CD14-positive monocyte (primary cell): ENCODE measurements around the gene PPP2R2D. TPM values are rescaled to one million over a fixed set of nuclear protein-coding genes. Genes with fewer than 3 reads are reported as not detected.

Experiments used
- DNase-seq, 3 donors: peaks; one replicate each; pipeline ENCODE4 v3.0.0-alpha.2; 2011 to 2022
- H2AFZ ChIP-seq: 2 replicates; pipeline ENCODE4 v1.6.0; 2012; ENCODE audit warnings: mild to moderate bottlenecking, low read depth, low read length, inconsistent platforms; ENCODE audit not compliant: insufficient read depth, poor library complexity, severe bottlenecking
- H3K27ac ChIP-seq, 2 donors: 1 replicate in 1 of 2; 2 replicates in 1 of 2; pipeline ENCODE4 v1.5.1; 2012 to 2013; ENCODE audit warnings: low read length in 2 of 2, control low read depth in 1 of 2, inconsistent platforms in 1 of 2, low read depth in 1 of 2, mild to moderate bottlenecking in 1 of 2
- H3K27me3 ChIP-seq, 2 donors: one replicate each; pipeline versions ENCODE4 v1.6.0 to v1.6.1; 2011 to 2013; ENCODE audit warnings: low read length in 2 of 2; ENCODE audit not compliant: control insufficient read depth in 2 of 2, insufficient read depth in 2 of 2
- H3K36me3 ChIP-seq, 2 donors: replicated peaks in 1 of 2; 1 replicate in 1 of 2; 2 replicates in 1 of 2; pipeline versions ENCODE4 v1.5.1 to v1.6.1; 2012 to 2013; ENCODE audit warnings: low read length in 2 of 2, control low read depth in 1 of 2, inconsistent platforms in 1 of 2, mild to moderate bottlenecking in 1 of 2; ENCODE audit not compliant: insufficient read depth in 2 of 2, control insufficient read depth in 1 of 2
- H3K4me1 ChIP-seq, 2 donors: 1 replicate in 1 of 2; 2 replicates in 1 of 2; pipeline versions ENCODE4 v1.5.1 to v1.6.1; 2012 to 2013; ENCODE audit warnings: low read length in 2 of 2, control low read depth in 1 of 2, inconsistent platforms in 1 of 2, mild to moderate bottlenecking in 1 of 2, moderate library complexity in 1 of 2; ENCODE audit not compliant: insufficient read depth in 2 of 2, control insufficient read depth in 1 of 2
- H3K4me2 ChIP-seq: replicated peaks from 2 replicates; pipeline ENCODE3; 2012; ENCODE audit warnings: low read length, moderate library complexity, mild to moderate bottlenecking; ENCODE audit not compliant: poor library complexity, severe bottlenecking; ENCODE audit errors: extremely low read depth
- H3K4me3 ChIP-seq, 3 experiments: fragments of 200-600 bp in 1 of 3; sonication (generic) in 1 of 3; replicated peaks in 1 of 3; 1 replicate in 2 of 3; 2 replicates in 1 of 3; pipeline ENCODE4 v1.5.1; 2011 to 2013; ENCODE audit warnings: low read length in 3 of 3, mild to moderate bottlenecking in 3 of 3, control low read depth in 2 of 3, low read depth in 2 of 3, inconsistent platforms in 1 of 3, moderate library complexity in 1 of 3
- H3K79me2 ChIP-seq: 2 replicates; pipeline ENCODE4 v1.6.0; 2012; ENCODE audit warnings: mild to moderate bottlenecking, control low read depth, inconsistent platforms, low read length, moderate library complexity; ENCODE audit not compliant: insufficient read depth
- H3K9ac ChIP-seq: 2 replicates; pipeline ENCODE4 v1.6.0; 2017; ENCODE audit warnings: low read length, mild to moderate bottlenecking; ENCODE audit not compliant: insufficient read depth, poor library complexity, severe bottlenecking
- H3K9me3 ChIP-seq, 2 donors: replicated peaks in 1 of 2; 1 replicate in 1 of 2; 2 replicates in 1 of 2; pipeline versions ENCODE4 v1.5.1 to v1.6.1; 2012 to 2013; ENCODE audit warnings: low read length in 2 of 2, control low read depth in 1 of 2; ENCODE audit not compliant: control insufficient read depth in 1 of 2, insufficient read depth in 1 of 2
- H4K20me1 ChIP-seq: 2 replicates; pipeline ENCODE4 v1.6.0; 2012; ENCODE audit warnings: mild to moderate bottlenecking, low read length, control low read depth, moderate library complexity; ENCODE audit not compliant: insufficient read depth
- H3K27ac Mint-ChIP-seq, 7 donors: one replicate each; pipeline ENCODE4 v1.8.0; 2020; ENCODE audit warnings: mild to moderate bottlenecking in 7 of 7, mixed read lengths in 7 of 7, moderate library complexity in 6 of 7, inconsistent platforms in 2 of 7
- H3K27me3 Mint-ChIP-seq, 3 donors: one replicate each; pipeline ENCODE4 v1.8.0; 2021 to 2022; ENCODE audit warnings: low read depth in 3 of 3, mild to moderate bottlenecking in 3 of 3, mixed read lengths in 3 of 3, moderate library complexity in 3 of 3, inconsistent platforms in 1 of 3
- H3K36me3 Mint-ChIP-seq, 2 donors: one replicate each; pipeline ENCODE4 v1.8.0; 2020; ENCODE audit warnings: mixed read lengths in 2 of 2, inconsistent platforms in 1 of 2, mild to moderate bottlenecking in 1 of 2
- H3K4me1 Mint-ChIP-seq: one replicate; pipeline ENCODE4 v1.8.0; 2020; ENCODE audit warnings: mild to moderate bottlenecking, mixed read lengths
- H3K4me3 Mint-ChIP-seq, 2 donors: one replicate each; pipeline ENCODE4 v1.8.0; 2020; ENCODE audit warnings: mild to moderate bottlenecking in 2 of 2, mixed read lengths in 2 of 2, moderate library complexity in 1 of 2
- H3K9me3 Mint-ChIP-seq, 7 donors: one replicate each; pipeline ENCODE4 v1.8.0; 2020 to 2022; ENCODE audit warnings: mixed read lengths in 7 of 7, mild to moderate bottlenecking in 6 of 7, moderate library complexity in 6 of 7, inconsistent platforms in 2 of 7
- WGBS: methylation state at CpG from one replicate; pipeline ENCODE4 v1.1.5; 2013; ENCODE audit warnings: missing lambda C conversion rate; ENCODE audit not compliant: insufficient coverage; 5-methylcytosine and 5-hydroxymethylcytosine counted together
- intact Hi-C, 2 donors: fragments of 100-400 bp; cut with micrococcal nuclease; formaldehyde crosslinking; loops; one replicate each; pipeline versions ENCODE4 v1.15.0 to v1.15.1; 2023
- polyA plus RNA-seq, 3 donors: library from polyadenylated mRNA; depleted of rRNA in 1 of 3; unstranded in 2 of 3; stranded (reverse) in 1 of 3; fragments of 300-500 nt in 2 of 3; fragments of >200 nt in 1 of 3; fragmentation: Illumina TruSeq in 2 of 3; gene quantifications; 1 replicate in 2 of 3; 2 replicates in 1 of 3; pipeline ENCODE4 v1.2.3, GENCODE V29; 2012 to 2021
- TF ChIP-seq, protein P1 (sequence below): fragments of 200-600 bp; IDR thresholded peaks from one replicate; pipeline ENCODE4 v1.8.0; 2022; ENCODE audit warnings: antibody characterized with exemption, mild to moderate bottlenecking

The PPP2R2D gene
- polyA plus RNA-seq, 3 donors: 12.8 to 23.5 (median 12.9) TPM

DNA sequence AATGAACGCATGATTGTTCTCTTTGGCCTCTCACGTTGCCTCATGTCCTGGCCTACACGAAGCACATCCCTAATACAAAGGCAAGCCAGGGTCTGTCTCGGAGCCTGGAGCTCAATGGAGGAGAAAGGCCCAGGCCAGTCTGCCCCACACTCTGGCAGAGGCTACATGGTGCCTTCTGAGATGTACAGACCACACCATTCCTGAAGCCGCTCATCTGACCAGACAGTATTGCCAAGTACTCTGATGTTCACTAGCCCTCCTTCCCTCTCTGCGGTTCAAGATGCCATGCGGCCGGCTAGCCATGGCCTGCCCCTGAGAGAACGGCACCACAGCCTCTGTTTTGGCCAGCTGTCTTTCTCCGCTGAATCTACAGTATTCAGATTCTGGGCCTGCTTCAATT lies 75.0 kb downstream of the PPP2R2D start:
- Histone ChIP-seq H3K4me1 (peaks cover 2% of the 10 kb centered on the region in 2 donors), H4K20me1 (no peaks in the 10 kb centered on the region), H3K27ac (no peak overlapping the region), H3K9ac (no peak overlapping the region), H3K36me3 (peaks cover under 1 to 4% of the 10 kb centered on the region in 2 donors), H3K4me3 (no peak overlapping the region), H3K9me3 (peaks cover 0 to 2% of the 10 kb centered on the region in 2 donors), H3K27me3 (peaks cover 10 to 27% of the 10 kb centered on the region in 2 donors), H2AFZ (no peak overlapping the region), H3K4me2 (no peak overlapping the region), H3K79me2 (no peaks in the 10 kb centered on the region)
- peaks cover 28 to 30% (median 28%) of the 10 kb centered on the region in 3 donors for H3K27me3 Mint-ChIP-seq
- peaks cover 7% of the 10 kb centered on the region for H3K4me1 Mint-ChIP-seq
- peaks cover 12 to 20% of the 10 kb centered on the region in 2 donors for H3K36me3 Mint-ChIP-seq
- intact Hi-C loops: no loop called here
- H3K9me3 Mint-ChIP-seq: peaks cover 0 to 13% (median 5%) of the 10 kb centered on the region in 7 donors
- no peak for DNase-seq
- no peak overlapping the region for H3K27ac Mint-ChIP-seq
- no peak overlapping the region for H3K4me3 Mint-ChIP-seq
- TF ChIP-seq, protein P1, sequence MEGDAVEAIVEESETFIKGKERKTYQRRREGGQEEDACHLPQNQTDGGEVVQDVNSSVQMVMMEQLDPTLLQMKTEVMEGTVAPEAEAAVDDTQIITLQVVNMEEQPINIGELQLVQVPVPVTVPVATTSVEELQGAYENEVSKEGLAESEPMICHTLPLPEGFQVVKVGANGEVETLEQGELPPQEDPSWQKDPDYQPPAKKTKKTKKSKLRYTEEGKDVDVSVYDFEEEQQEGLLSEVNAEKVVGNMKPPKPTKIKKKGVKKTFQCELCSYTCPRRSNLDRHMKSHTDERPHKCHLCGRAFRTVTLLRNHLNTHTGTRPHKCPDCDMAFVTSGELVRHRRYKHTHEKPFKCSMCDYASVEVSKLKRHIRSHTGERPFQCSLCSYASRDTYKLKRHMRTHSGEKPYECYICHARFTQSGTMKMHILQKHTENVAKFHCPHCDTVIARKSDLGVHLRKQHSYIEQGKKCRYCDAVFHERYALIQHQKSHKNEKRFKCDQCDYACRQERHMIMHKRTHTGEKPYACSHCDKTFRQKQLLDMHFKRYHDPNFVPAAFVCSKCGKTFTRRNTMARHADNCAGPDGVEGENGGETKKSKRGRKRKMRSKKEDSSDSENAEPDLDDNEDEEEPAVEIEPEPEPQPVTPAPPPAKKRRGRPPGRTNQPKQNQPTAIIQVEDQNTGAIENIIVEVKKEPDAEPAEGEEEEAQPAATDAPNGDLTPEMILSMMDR: no peak
- 100% methylated on average over 8 of the region's 10 CpGs for WGBS

DNA sequence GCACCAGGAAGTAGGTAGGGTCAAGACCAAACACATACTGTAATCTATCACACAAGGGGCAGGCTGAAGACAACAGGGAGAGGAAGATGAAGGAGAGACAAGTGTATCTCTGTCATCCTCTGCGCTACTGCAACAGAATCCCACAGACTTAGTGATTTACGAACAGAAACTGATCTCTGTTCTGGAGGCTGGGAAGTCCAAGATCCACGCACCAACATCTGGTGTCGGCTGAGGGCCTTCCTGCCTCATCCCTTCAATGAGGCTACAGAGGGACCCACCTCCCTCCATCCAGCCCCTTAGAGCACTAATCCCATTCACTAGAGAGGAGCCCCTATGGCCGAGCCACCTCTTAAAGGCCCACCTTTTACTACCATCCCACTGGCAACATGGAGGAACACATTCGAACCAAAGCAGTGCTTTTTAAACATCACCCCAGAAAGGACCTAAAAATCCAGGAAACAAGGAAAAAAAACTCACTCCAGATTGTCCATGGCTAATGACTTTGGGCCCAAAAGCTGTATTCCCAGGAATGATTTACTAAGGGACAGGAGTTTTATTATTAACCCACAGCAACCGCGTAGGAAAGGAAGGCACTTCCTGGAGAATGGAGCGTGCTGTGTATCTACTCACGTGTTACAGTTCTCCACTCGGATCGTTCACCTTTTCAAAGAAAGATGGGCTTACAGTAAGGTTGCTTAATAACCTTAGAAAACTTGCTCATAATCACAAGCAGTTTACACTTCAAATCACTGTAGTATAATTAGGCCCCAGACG lies 76.7 kb downstream of the PPP2R2D start:
- Mint-ChIP-seq H3K36me3 (peaks cover 0 to 9% of the 10 kb centered on the region in 2 donors), H3K4me3 (no peak overlapping the region), H3K27ac (no peak overlapping the region), H3K27me3 (peaks cover 35 to 44% (median 37%) of the 10 kb centered on the region in 3 donors), H3K9me3 (peaks cover 0 to 16% (median 6%) of the 10 kb centered on the region in 7 donors), H3K4me1 (peaks cover 13% of the 10 kb centered on the region)
- H3K4me2 ChIP-seq: no peak overlapping the region
- TF ChIP-seq, protein P1: no peak
- H4K20me1 ChIP-seq: no peaks in the 10 kb centered on the region
- no peak overlapping the region for H2AFZ ChIP-seq
- H3K27ac ChIP-seq: no peak overlapping the region
- DNase-seq: no peak
- peaks cover 0 to 5% of the 10 kb centered on the region in 2 donors for H3K9me3 ChIP-seq
- intact Hi-C loops: no loop called here
- peaks cover 15 to 37% of the 10 kb centered on the region in 2 donors for H3K27me3 ChIP-seq
- H3K36me3 ChIP-seq: no peaks in the 10 kb centered on the region
- WGBS: 92% methylated on average over 9 of the region's 13 CpGs
- no peak overlapping the region for H3K9ac ChIP-seq
- no peaks in the 10 kb centered on the region for H3K79me2 ChIP-seq
- H3K4me3 ChIP-seq: no peak overlapping the region
- peaks cover 10 to 16% of the 10 kb centered on the region in 2 donors for H3K4me1 ChIP-seq
